Endodermal cell (in vitro differentiated cells): ENCODE measurements around the gene IL5. TPM values are rescaled to one million over a fixed set of nuclear protein-coding genes. Genes with fewer than 3 reads are reported as not detected.

Source experiments
- DNase-seq: peaks from one replicate; pipeline ENCODE4 v3.0.0-alpha.2; 2017
- H3K27ac ChIP-seq: 2 replicates; pipeline ENCODE4 v1.5.1; 2013; ENCODE audit warnings: mild to moderate bottlenecking, low read depth, low read length, moderate library complexity
- H3K27me3 ChIP-seq: 2 replicates; pipeline ENCODE4 v1.6.1; 2013; ENCODE audit warnings: mild to moderate bottlenecking, low read length, moderate library complexity; ENCODE audit not compliant: insufficient read depth, control insufficient read depth, poor library complexity, severe bottlenecking
- H3K36me3 ChIP-seq: 2 replicates; pipeline ENCODE4 v1.7.0; 2013; ENCODE audit warnings: mild to moderate bottlenecking, low read length, moderate library complexity; ENCODE audit not compliant: control insufficient read depth, insufficient read depth
- H3K4me1 ChIP-seq: one replicate; pipeline ENCODE4 v1.7.0; 2013; ENCODE audit warnings: low read length; ENCODE audit not compliant: control insufficient read depth, insufficient read depth
- H3K4me3 ChIP-seq: 2 replicates; pipeline ENCODE4 v1.5.1; 2013; ENCODE audit warnings: mild to moderate bottlenecking, low read length, moderate library complexity
- H3K9ac ChIP-seq: 2 replicates; pipeline ENCODE4 v1.6.1; 2013; ENCODE audit warnings: mild to moderate bottlenecking, low read length, moderate library complexity; ENCODE audit not compliant: poor library complexity, severe bottlenecking; ENCODE audit errors: extremely low read depth
- H3K9me3 ChIP-seq: 2 replicates; pipeline ENCODE4 v1.6.1; 2013; ENCODE audit warnings: mild to moderate bottlenecking, low read length, moderate library complexity; ENCODE audit not compliant: control insufficient read depth
- H3K27ac Mint-ChIP-seq: 2 replicates; pipeline ENCODE4 v1.8.0; 2020; ENCODE audit warnings: mixed read lengths
- H3K27me3 Mint-ChIP-seq: 2 replicates; pipeline ENCODE4 v1.8.0; 2021; ENCODE audit warnings: mild to moderate bottlenecking, mixed read lengths; ENCODE audit not compliant: insufficient read depth
- H3K36me3 Mint-ChIP-seq: 2 replicates; pipeline ENCODE4 v1.8.0; 2020; ENCODE audit warnings: low read depth, mixed read lengths
- H3K4me1 Mint-ChIP-seq: 2 replicates; pipeline ENCODE4 v1.8.0; 2020; ENCODE audit warnings: mixed read lengths
- H3K4me3 Mint-ChIP-seq: 2 replicates; pipeline ENCODE4 v1.8.0; 2020; ENCODE audit warnings: mild to moderate bottlenecking, moderate library complexity, mixed read lengths
- H3K9me3 Mint-ChIP-seq: 2 replicates; pipeline ENCODE4 v1.8.0; 2020; ENCODE audit warnings: mild to moderate bottlenecking, mixed read lengths
- WGBS, 2 experiments: methylation state at CpG; one replicate each; pipeline versions ENCODE4 v1.1.5 to v1.1.7; 2013; ENCODE audit warnings: missing lambda C conversion rate in 2 of 2, mixed read lengths in 1 of 2; ENCODE audit not compliant: insufficient coverage in 1 of 2, insufficient read length in 1 of 2; 5-methylcytosine and 5-hydroxymethylcytosine counted together
- total RNA-seq, 2 donors: library from RNA; stranded (reverse); fragmentation: NEBNext Ultra II Directional in 1 of 2; extraction: Animal tissue kit (Norgen Biotek cat#: 25700) in 1 of 2; gene quantifications; 2 replicates in 1 of 2; 3 replicates in 1 of 2; pipeline ENCODE4 v1.2.1, GENCODE V29; 2021
- TF ChIP-seq, protein P1 (sequence below): fragments of 200-600 bp; sonication (generic); conservative IDR thresholded peaks from 2 replicates; pipeline ENCODE4 v1.5.0; 2021; ENCODE audit warnings: antibody characterized with exemption, mild to moderate bottlenecking

Gene IL5
- total RNA-seq, 2 donors from 2014 or later: not detected

- WGBS, 2 experiments: 0 to 3% methylated on average over 8 to 30 of the region's 30 CpGs
- H3K4me3 Mint-ChIP-seq: peak overlapping the region; percentile 78
- H3K27me3 ChIP-seq: peaks cover 8% of the 10 kb centered on the region
- H3K4me3 ChIP-seq: peak overlapping the region; percentile 88
- H3K9me3 ChIP-seq: no peaks in the 10 kb centered on the region
- H3K27ac Mint-ChIP-seq: peak overlapping the region; percentile 85
- no peak overlapping the region for H3K27ac ChIP-seq
- peaks cover 25% of the 10 kb centered on the region for H3K4me1 Mint-ChIP-seq
- peak; percentile 88 for DNase-seq
- TF ChIP-seq, protein P1, sequence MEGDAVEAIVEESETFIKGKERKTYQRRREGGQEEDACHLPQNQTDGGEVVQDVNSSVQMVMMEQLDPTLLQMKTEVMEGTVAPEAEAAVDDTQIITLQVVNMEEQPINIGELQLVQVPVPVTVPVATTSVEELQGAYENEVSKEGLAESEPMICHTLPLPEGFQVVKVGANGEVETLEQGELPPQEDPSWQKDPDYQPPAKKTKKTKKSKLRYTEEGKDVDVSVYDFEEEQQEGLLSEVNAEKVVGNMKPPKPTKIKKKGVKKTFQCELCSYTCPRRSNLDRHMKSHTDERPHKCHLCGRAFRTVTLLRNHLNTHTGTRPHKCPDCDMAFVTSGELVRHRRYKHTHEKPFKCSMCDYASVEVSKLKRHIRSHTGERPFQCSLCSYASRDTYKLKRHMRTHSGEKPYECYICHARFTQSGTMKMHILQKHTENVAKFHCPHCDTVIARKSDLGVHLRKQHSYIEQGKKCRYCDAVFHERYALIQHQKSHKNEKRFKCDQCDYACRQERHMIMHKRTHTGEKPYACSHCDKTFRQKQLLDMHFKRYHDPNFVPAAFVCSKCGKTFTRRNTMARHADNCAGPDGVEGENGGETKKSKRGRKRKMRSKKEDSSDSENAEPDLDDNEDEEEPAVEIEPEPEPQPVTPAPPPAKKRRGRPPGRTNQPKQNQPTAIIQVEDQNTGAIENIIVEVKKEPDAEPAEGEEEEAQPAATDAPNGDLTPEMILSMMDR: no peak
- H3K9me3 Mint-ChIP-seq: no peaks in the 10 kb centered on the region
- H3K36me3 ChIP-seq: no peaks in the 10 kb centered on the region
- H3K36me3 Mint-ChIP-seq: no peaks in the 10 kb centered on the region
- no peak overlapping the region for H3K9ac ChIP-seq
- no peaks in the 10 kb centered on the region for H3K4me1 ChIP-seq
- peaks cover 25% of the 10 kb centered on the region for H3K27me3 Mint-ChIP-seq
These were observed 47.6 kb downstream of the IL5 start for GRCh38 chr5:132495667-132496190.

GRCh38 chr5:132493821-132494220 is 49.5 kb downstream of the IL5 start:
- Mint-ChIP-seq H3K27ac (no peak overlapping the region), H3K27me3 (peaks cover 31% of the 10 kb centered on the region), H3K9me3 (no peaks in the 10 kb centered on the region), H3K4me1 (peaks cover 23% of the 10 kb centered on the region), H3K36me3 (no peaks in the 10 kb centered on the region), H3K4me3 (no peak overlapping the region)
- no peaks in the 10 kb centered on the region for H3K36me3 ChIP-seq
- H3K4me1 ChIP-seq: peaks cover 5% of the 10 kb centered on the region
- TF ChIP-seq, protein P1: no peak
- H3K27ac ChIP-seq: no peak overlapping the region
- H3K4me3 ChIP-seq: no peak overlapping the region
- H3K9me3 ChIP-seq: no peaks in the 10 kb centered on the region
- whole genome bisulfite sequencing, 2 experiments: 94 to 100% methylated on average over 2 of the region's 2 CpGs
- H3K27me3 ChIP-seq: peaks cover 16% of the 10 kb centered on the region
- no peak overlapping the region for H3K9ac ChIP-seq
- DNase-seq: no peak

GRCh38 chr5:132493241-132493640 is 50.1 kb downstream of the IL5 start:
- no peaks in the 10 kb centered on the region for H3K36me3 ChIP-seq
- H3K36me3 Mint-ChIP-seq: no peaks in the 10 kb centered on the region
- H3K9ac ChIP-seq: no peak overlapping the region
- H3K4me1 Mint-ChIP-seq: peaks cover 23% of the 10 kb centered on the region
- peak; percentile 25 for DNase-seq
- H3K9me3 Mint-ChIP-seq: no peaks in the 10 kb centered on the region
- H3K27me3 ChIP-seq: peaks cover 16% of the 10 kb centered on the region
- no peak overlapping the region for H3K4me3 Mint-ChIP-seq
- no peak overlapping the region for H3K27ac ChIP-seq
- WGBS, 2 experiments: 94 to 100% methylated on average over 1 to 4 of the region's 4 CpGs
- H3K27ac Mint-ChIP-seq: no peak overlapping the region
- no peaks in the 10 kb centered on the region for H3K9me3 ChIP-seq
- TF ChIP-seq, protein P1: no peak
- peaks cover 5% of the 10 kb centered on the region for H3K4me1 ChIP-seq
- no peak overlapping the region for H3K4me3 ChIP-seq
- H3K27me3 Mint-ChIP-seq: peaks cover 31% of the 10 kb centered on the region
